Cardiac muscle cell (in vitro differentiated cells and primary cell): ENCODE measurements around the gene SPNS1. TPM values are rescaled to one million over a fixed set of nuclear protein-coding genes. Genes with fewer than 3 reads are reported as not detected.

Experiments
- DNase-seq, 2 donors: peaks; one replicate each; pipeline versions ENCODE4 v3.0.0 to v3.0.0-alpha.2; 2010 to 2017; ENCODE audit warnings: low read depth in 1 of 2, low spot score in 1 of 2
- H3K27ac ChIP-seq: fragments of 200-600 bp; sonication (generic); 2 replicates; pipeline ENCODE4 v1.5.1; 2016
- H3K27me3 ChIP-seq: fragments of 200-600 bp; sonication (generic); 2 replicates; pipeline ENCODE4 v1.6.0; 2016; ENCODE audit warnings: control low read depth
- H3K36me3 ChIP-seq: fragments of 200-600 bp; sonication (generic); 2 replicates; pipeline ENCODE4 v1.5.1; 2016; ENCODE audit warnings: control low read depth
- H3K4me1 ChIP-seq: fragments of 200-600 bp; sonication (generic); 2 replicates; pipeline ENCODE4 v1.8.1; 2017; ENCODE audit warnings: low read depth, mild to moderate bottlenecking, mixed run types
- H3K4me3 ChIP-seq: fragments of 200-600 bp; sonication (generic); 2 replicates; pipeline ENCODE4 v1.5.1; 2016; ENCODE audit warnings: mild to moderate bottlenecking
- H3K9me3 ChIP-seq: fragments of 200-600 bp; sonication (generic); 2 replicates; pipeline ENCODE4 v1.5.1; 2017; ENCODE audit warnings: low read depth, mild to moderate bottlenecking, control low read depth
- CTCF ChIP-seq: IDR thresholded peaks from 2 replicates; pipeline ENCODE4 v1.5.1; 2012; ENCODE audit warnings: low read depth, mild to moderate bottlenecking, low read length
- polyA plus RNA-seq: library from polyadenylated mRNA; unstranded; fragments of >200 nt; fragmentation: Nextera tagmentation; extraction: Ambion mirVana; gene quantifications from 2 replicates; pipeline ENCODE4 v1.2.1, GENCODE V29; 2016
- total RNA-seq: library from RNA; depleted of rRNA; stranded (reverse); fragments of >200 nt; gene quantifications from 2 replicates; pipeline ENCODE4 v1.2.3, GENCODE V29; 2016

SPNS1 gene
- total and polyA plus RNA-seq, 2 experiments from 2014 or later = 54.4 to 98.9 TPM

GRCh38 chr16:29022196-29022595, 47.6 kb downstream of the SPNS1 start:
- DNase-seq = no peak

GRCh38 chr16:29023279-29024277, 49.0 kb downstream of the SPNS1 start:
- no peak for TF ChIP-seq CTCF
- no peaks in the 10 kb centered on the region for H3K4me1 ChIP-seq
- no peaks in the 10 kb centered on the region for H3K27me3 ChIP-seq
- DNase-seq = no peak
- H3K9me3 ChIP-seq = no peaks in the 10 kb centered on the region
- H3K27ac ChIP-seq = no peak overlapping the region
- H3K4me3 ChIP-seq = no peak overlapping the region
- H3K36me3 ChIP-seq = no peaks in the 10 kb centered on the region

More at GRCh38 chr16:29022196-29022595, 47.6 kb downstream of the SPNS1 start:
- H3K4me1 ChIP-seq = no peaks in the 10 kb centered on the region
- no peaks in the 10 kb centered on the region for H3K9me3 ChIP-seq
- no peak overlapping the region for H3K4me3 ChIP-seq
- no peaks in the 10 kb centered on the region for H3K36me3 ChIP-seq
- TF ChIP-seq CTCF = no peak
- H3K27me3 ChIP-seq = no peaks in the 10 kb centered on the region
- H3K27ac ChIP-seq = no peak overlapping the region

- H3K4me3 ChIP-seq = no peak overlapping the region
- no peaks in the 10 kb centered on the region for H3K4me1 ChIP-seq
- H3K27me3 ChIP-seq = no peaks in the 10 kb centered on the region
- H3K9me3 ChIP-seq = no peaks in the 10 kb centered on the region
- H3K36me3 ChIP-seq = no peaks in the 10 kb centered on the region
- no peak for TF ChIP-seq CTCF
- no peak overlapping the region for H3K27ac ChIP-seq
- DNase-seq = no peak
Measured at GRCh38 chr16:29024278-29024677, 49.7 kb downstream of the SPNS1 start.

GRCh38 chr16:29025218-29025617, 50.6 kb downstream of the SPNS1 start:
- Histone ChIP-seq H3K36me3 (no peaks in the 10 kb centered on the region), H3K4me1 (no peaks in the 10 kb centered on the region), H3K9me3 (no peaks in the 10 kb centered on the region), H3K4me3 (no peak overlapping the region), H3K27ac (no peak overlapping the region), H3K27me3 (no peaks in the 10 kb centered on the region)
- TF ChIP-seq CTCF = no peak
- no peak for DNase-seq

- no peak for DNase-seq
- H3K27ac ChIP-seq = no peak overlapping the region
- H3K36me3 ChIP-seq = no peaks in the 10 kb centered on the region
- no peaks in the 10 kb centered on the region for H3K9me3 ChIP-seq
- TF ChIP-seq CTCF = no peak
- no peak overlapping the region for H3K4me3 ChIP-seq
- no peaks in the 10 kb centered on the region for H3K27me3 ChIP-seq
- no peaks in the 10 kb centered on the region for H3K4me1 ChIP-seq
Measured at GRCh38 chr16:29025735-29026134, 51.2 kb downstream of the SPNS1 start.
